HL-60 (cell line): ENCODE data around the gene TOR2A.
"Not testable (repeated sequence)": the region's sequence is repeated elsewhere in the genome, so short reads cannot be mapped to it uniquely, and the experiment has no call there.

ENCODE experiments used
- CTCF ChIP-seq: IDR thresholded peaks from one replicate; pipeline ENCODE4 v1.5.1; 2011; ENCODE audit warnings: low read length, control low read depth, inconsistent platforms; ENCODE audit not compliant: insufficient read depth
- GABPA ChIP-seq: IDR thresholded peaks from 2 replicates; pipeline ENCODE4 v1.6.1; 2012; ENCODE audit warnings: low read depth
- REST ChIP-seq: IDR thresholded peaks from 2 replicates; pipeline ENCODE4 v1.6.1; 2012; ENCODE audit warnings: low read depth; ENCODE audit not compliant: insufficient replicate concordance

DNA sequence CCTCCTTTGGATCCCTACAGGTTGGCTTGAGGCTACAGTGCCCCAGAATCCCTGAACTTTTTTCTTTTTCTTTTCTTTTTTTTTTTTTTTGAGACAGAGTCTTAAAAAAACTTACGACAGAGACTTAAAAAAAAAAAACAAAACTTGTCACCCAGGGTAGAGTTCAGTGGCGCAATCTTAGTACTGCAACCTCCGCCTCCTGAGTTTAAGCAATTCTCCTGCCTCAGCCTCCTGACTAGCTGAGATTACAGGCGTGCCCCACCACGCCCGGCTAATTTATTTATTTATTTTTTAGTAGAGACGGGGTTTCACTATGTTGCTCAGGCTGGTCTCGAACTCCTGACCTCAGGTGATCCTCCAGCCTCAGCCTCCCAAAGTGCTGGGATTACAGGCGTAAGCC lies 45.8 kb upstream of the TOR2A start:
- TF ChIP-seq CTCF, REST, GABPA: not testable (repeated sequence)
